ENCODE data around the gene PRCD. TPM values are rescaled to one million over a fixed set of nuclear protein-coding genes. Genes with fewer than 3 reads are reported as not detected.

The PRCD gene
- total and polyA plus RNA-seq, 2 donors from 2014 or later = 2.2 TPM; not detected in 1

- peak in 1 of 5 donors; percentile 60 for DNase-seq
- Histone ChIP-seq H3K4me1 (ENCODE audit: control insufficient read depth in 2 of 3, insufficient read depth in 2 of 3, low read depth in 1 of 3, low read length in 3 of 3) (peaks cover 0 to 25% (median 18%) of the 10 kb centered on the region in 3 donors), H3K27ac (ENCODE audit: low read depth in 2 of 2, low read length in 2 of 2) (peak overlapping the region in 1 of 2 donors; percentile 11), H3K4me3 (ENCODE audit: low read length in 3 of 3) (no peak overlapping the region), H3K9me3 (ENCODE audit: control insufficient read depth in 2 of 3, insufficient read depth in 1 of 3, low read length in 3 of 3) (no peaks in the 10 kb centered on the region), H3K9ac (ENCODE audit: low read length in 3 of 3) (no peak overlapping the region), H3K36me3 (ENCODE audit: control insufficient read depth in 2 of 3, insufficient read depth in 3 of 3, low read length in 3 of 3) (peaks cover 0 to 2% (median 2%) of the 10 kb centered on the region in 3 donors), H3K27me3 (ENCODE audit: control insufficient read depth, insufficient read depth, low read length) (no peaks in the 10 kb centered on the region)
- no peak for FAIRE-seq
- TF ChIP-seq, protein P1, sequence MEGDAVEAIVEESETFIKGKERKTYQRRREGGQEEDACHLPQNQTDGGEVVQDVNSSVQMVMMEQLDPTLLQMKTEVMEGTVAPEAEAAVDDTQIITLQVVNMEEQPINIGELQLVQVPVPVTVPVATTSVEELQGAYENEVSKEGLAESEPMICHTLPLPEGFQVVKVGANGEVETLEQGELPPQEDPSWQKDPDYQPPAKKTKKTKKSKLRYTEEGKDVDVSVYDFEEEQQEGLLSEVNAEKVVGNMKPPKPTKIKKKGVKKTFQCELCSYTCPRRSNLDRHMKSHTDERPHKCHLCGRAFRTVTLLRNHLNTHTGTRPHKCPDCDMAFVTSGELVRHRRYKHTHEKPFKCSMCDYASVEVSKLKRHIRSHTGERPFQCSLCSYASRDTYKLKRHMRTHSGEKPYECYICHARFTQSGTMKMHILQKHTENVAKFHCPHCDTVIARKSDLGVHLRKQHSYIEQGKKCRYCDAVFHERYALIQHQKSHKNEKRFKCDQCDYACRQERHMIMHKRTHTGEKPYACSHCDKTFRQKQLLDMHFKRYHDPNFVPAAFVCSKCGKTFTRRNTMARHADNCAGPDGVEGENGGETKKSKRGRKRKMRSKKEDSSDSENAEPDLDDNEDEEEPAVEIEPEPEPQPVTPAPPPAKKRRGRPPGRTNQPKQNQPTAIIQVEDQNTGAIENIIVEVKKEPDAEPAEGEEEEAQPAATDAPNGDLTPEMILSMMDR (IDR thresholded peaks at IDR 0.05; ENCODE audit: borderline replicate concordance, extremely low read depth, insufficient read depth) = no peak
- intact Hi-C loops (cut with DNase I) = no loop called here
Observed at GRCh38 chr17:76570457-76570856, 30.6 kb downstream of the PRCD start.

DNA sequence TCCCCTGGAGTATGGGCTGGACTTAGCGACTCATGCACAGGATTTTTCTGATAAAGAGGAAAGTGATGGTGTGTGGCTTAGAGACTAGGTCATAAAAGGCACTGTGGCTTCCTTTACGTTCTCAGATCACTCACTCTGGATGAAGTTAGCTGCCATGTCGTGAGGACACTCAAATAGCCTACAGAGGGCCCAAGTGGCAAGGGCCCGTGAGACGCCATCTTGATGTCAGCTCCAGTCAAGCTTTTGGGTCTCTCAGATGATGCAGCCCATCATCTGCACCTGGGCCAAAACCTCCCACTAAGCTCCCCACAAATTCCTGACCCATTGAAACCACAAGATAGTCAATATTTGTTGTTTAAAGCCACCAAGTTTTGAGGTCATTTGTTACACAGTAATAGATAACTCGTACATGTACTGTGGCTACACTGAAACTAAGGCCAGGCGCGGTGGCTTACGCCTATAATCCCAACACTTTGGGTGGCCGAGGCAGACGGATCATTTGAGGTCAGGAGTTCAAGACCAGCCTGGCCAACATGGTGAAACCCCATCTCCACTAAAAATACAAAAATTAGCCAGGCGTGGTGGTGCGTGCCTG, 31.1 kb downstream of the PRCD start:
- peak in 1 of 5 donors; percentile 29 for DNase-seq
- intact Hi-C loops (cut with DNase I) = no loop called here
- no peak for FAIRE-seq

DNA sequence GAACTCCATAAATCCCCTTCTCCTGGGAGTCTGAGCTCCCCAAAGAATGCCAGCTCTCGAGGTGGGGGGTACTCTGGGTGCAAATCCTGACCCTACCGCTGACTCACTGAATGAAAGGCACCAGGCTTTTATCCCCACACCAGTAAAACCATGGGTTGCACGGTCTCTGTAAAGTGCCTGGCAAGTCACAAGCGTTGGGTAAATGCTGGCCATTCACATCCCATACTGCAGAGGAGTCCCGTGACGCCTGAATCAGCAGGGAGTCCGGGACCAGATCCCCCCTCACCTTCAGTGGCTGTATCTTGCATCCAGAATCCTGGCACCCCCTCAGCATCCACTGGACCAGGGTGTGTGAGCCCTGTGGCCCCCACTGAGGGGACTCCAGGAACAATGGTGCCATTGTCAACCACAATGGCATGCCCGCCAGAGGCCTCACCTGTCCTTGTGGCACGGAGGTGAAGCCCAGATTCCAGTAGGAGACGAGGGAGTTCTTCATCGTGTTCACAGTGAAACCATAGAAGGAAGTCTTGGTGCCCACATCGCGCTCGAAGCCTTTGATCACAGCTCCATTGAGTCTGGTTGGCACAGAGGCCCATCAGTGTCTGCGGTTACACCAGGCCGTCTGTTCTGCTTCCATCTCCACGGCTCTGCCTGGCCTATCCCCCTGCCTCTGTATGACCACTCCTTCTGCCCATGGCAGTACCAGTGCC, 32.5 kb downstream of the PRCD start:
- no peaks in the 10 kb centered on the region for H3K36me3 ChIP-seq (ENCODE audit: control insufficient read depth in 2 of 3, insufficient read depth in 3 of 3, low read length in 3 of 3)
- intact Hi-C loops (cut with DNase I) = no loop called here
- H3K9ac ChIP-seq (ENCODE audit: low read length in 3 of 3) = no peak overlapping the region
- TF ChIP-seq, protein P1 (IDR thresholded peaks at IDR 0.05; ENCODE audit: borderline replicate concordance, extremely low read depth, insufficient read depth) = no peak
- H3K27me3 ChIP-seq (ENCODE audit: control insufficient read depth, insufficient read depth, low read length) = no peaks in the 10 kb centered on the region
- FAIRE-seq (no peak), DNase-seq (peak in 1 of 5 donors; percentile 39)
- H3K27ac ChIP-seq (ENCODE audit: low read depth in 2 of 2, low read length in 2 of 2) = no peak overlapping the region
- H3K9me3 ChIP-seq (ENCODE audit: control insufficient read depth in 2 of 3, insufficient read depth in 1 of 3, low read length in 3 of 3) = no peaks in the 10 kb centered on the region
- H3K4me1 ChIP-seq (ENCODE audit: control insufficient read depth in 2 of 3, insufficient read depth in 2 of 3, low read depth in 1 of 3, low read length in 3 of 3) = peaks cover 0 to 12% (median 7%) of the 10 kb centered on the region in 3 donors
- no peak overlapping the region for H3K4me3 ChIP-seq (ENCODE audit: low read length in 3 of 3)

More for the DNA sequence above, 31.1 kb downstream of the PRCD start:
- Histone ChIP-seq H3K4me3 (ENCODE audit: low read length in 3 of 3) (no peak overlapping the region), H3K9me3 (ENCODE audit: control insufficient read depth in 2 of 3, insufficient read depth in 1 of 3, low read length in 3 of 3) (no peaks in the 10 kb centered on the region), H3K9ac (ENCODE audit: low read length in 3 of 3) (no peak overlapping the region), H3K4me1 (ENCODE audit: control insufficient read depth in 2 of 3, insufficient read depth in 2 of 3, low read depth in 1 of 3, low read length in 3 of 3) (peaks cover 0 to 25% (median 18%) of the 10 kb centered on the region in 3 donors), H3K27ac (ENCODE audit: low read depth in 2 of 2, low read length in 2 of 2) (no peak overlapping the region), H3K36me3 (ENCODE audit: control insufficient read depth in 2 of 3, insufficient read depth in 3 of 3, low read length in 3 of 3) (no peaks in the 10 kb centered on the region), H3K27me3 (ENCODE audit: control insufficient read depth, insufficient read depth, low read length) (no peaks in the 10 kb centered on the region)
- TF ChIP-seq, protein P1 (IDR thresholded peaks at IDR 0.05; ENCODE audit: borderline replicate concordance, extremely low read depth, insufficient read depth) = no peak
